ENCODE results near the gene MYO1D. TPM values are rescaled to one million over a fixed set of nuclear protein-coding genes. Genes with fewer than 3 reads are reported as not detected.

Gene MYO1D
- total RNA-seq, 1 experiment from 2014 or later = 35.7 TPM

GRCh38 chr17:32461853-32462617 lies 414.9 kb downstream of the MYO1D start (continued):
- TF ChIP-seq ZBTB33 (IDR thresholded peaks at IDR 0.05; ENCODE audit: extremely low read depth, insufficient replicate concordance, low read length) (no peak), CBX3 (IDR thresholded peaks at IDR 0.05; ENCODE audit: low read depth) (no peak), POLR2A (IDR thresholded peaks at IDR 0.05; ENCODE audit: borderline replicate concordance, extremely low read depth, insufficient read depth, insufficient read length) (no peak), MAX (IDR thresholded peaks at IDR 0.05) (no peak), SIN3A (IDR thresholded peaks at IDR 0.05; ENCODE audit: low read depth) (no peak)

GRCh38 chr17:32461498-32461852 lies 415.4 kb downstream of the MYO1D start:
- no peak for TF ChIP-seq ELF1 (IDR thresholded peaks at IDR 0.05; ENCODE audit: borderline replicate concordance, low read depth)
- Histone ChIP-seq H4K20me1 (ENCODE audit: insufficient read depth) (peaks cover 13% of the 10 kb centered on the region), H3K4me3 (replicated peaks in 1 of 2; ENCODE audit: low read depth in 1 of 2, low read length in 2 of 2) (no peak overlapping the region), H3K79me2 (ENCODE audit: insufficient read depth, low read length) (peaks cover 98% of the 10 kb centered on the region), H3K4me1 (ENCODE audit: control insufficient read depth in 1 of 2, insufficient read depth in 2 of 2, low read length in 2 of 2) (peaks cover 4 to 5% of the 10 kb centered on the region in 2 experiments; a peak in 2 of 4 replicates), H2AFZ (ENCODE audit: low read depth, low read length, poor library complexity, severe bottlenecking) (no peak overlapping the region), H3K36me3 (ENCODE audit: control insufficient read depth in 1 of 2, insufficient read depth in 2 of 2, low read length in 2 of 2) (peaks cover 38 to 53% of the 10 kb centered on the region in 2 experiments; a peak in 3 of 4 replicates), H3K9me2 (ENCODE audit: insufficient read depth) (no peaks in the 10 kb centered on the region), H3K9ac (ENCODE audit: low read length) (no peak overlapping the region), H3K27me3 (ENCODE audit: insufficient read depth, low read length) (no peaks in the 10 kb centered on the region), H3K9me3 (ENCODE audit: control insufficient read depth in 1 of 2, insufficient read depth in 1 of 2, low read depth in 1 of 2, low read length in 2 of 2) (no peaks in the 10 kb centered on the region), H3K4me2 (ENCODE audit: low read length) (no peak overlapping the region), H3K27ac (ENCODE audit: low read depth, low read length) (no peak overlapping the region)
- RAD21 ChIA-PET (ENCODE audit: low non-redundant PET in 1 of 2, low total read pairs in 2 of 2, uncharacterized antibody in 2 of 2, unreplicated experiment in 2 of 2) = interaction anchor here in 1 of 2 experiments (0.7 kb wide), 1 partner anchor 209 kb away, joined by 3 read pairs; no protein-coding TSS in a partner anchor
- POLR2A ChIA-PET = interaction anchor here (1.6 kb wide), 1 partner anchor 17 kb away, joined by 3 read pairs; the partner anchor contains the start of gene PSMD11
- no TSS peak for BruUV-seq (replicated peaks)
- CTCF ChIA-PET = interaction anchor here (0.9 to 2.9 kb wide), 19 partner anchors 10 to 1289 kb away, joined by 3 to 30 read pairs (median 5); partner anchors contain the start of genes CDK5R1 and PSMD11
- intact Hi-C loops (cut with micrococcal nuclease) = loop anchor here (2.0 to 10.0 kb wide), 2 partner anchors 147 to 193 kb away; no protein-coding TSS in a partner anchor
- ATAC-seq (peak; percentile 46), DNase-seq (ENCODE audit: low read depth, low spot score) (no peak)

Data from HCT116 (cell line).